ENCODE data around the gene CCDC179. TPM values are rescaled to one million over a fixed set of nuclear protein-coding genes. Genes with fewer than 3 reads are reported as not detected.

Gene CCDC179
- not detected in 5 replicates for total RNA-seq (2022; extraction: Qiagen RNA extraction; ENCODE audit: low read depth)

DNA sequence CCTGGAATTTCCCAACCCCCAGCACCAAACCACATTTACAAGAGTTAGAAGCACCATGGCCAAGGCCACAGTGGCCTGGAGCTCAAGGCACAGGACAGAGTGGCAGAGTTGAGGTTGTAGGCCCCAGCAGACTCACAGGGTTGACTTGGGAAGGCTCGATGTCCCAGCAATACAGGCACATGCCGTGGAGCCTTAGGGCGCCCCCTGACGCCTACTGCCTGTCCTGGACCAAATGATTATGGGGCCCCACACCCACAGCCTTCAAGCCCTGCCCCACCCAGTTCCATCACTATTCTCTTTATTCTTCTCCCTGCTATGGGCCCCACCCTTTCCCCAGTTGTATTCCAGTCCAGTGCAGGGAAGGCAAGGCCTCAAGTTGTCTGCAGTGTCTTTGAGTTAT, at the start of gene CCDC179:
CCDC179 (minus strand) TSS at position 234 of the 400 bp plus-strand sequence; CDS start at position 181, 53 bp downstream.

DNA sequence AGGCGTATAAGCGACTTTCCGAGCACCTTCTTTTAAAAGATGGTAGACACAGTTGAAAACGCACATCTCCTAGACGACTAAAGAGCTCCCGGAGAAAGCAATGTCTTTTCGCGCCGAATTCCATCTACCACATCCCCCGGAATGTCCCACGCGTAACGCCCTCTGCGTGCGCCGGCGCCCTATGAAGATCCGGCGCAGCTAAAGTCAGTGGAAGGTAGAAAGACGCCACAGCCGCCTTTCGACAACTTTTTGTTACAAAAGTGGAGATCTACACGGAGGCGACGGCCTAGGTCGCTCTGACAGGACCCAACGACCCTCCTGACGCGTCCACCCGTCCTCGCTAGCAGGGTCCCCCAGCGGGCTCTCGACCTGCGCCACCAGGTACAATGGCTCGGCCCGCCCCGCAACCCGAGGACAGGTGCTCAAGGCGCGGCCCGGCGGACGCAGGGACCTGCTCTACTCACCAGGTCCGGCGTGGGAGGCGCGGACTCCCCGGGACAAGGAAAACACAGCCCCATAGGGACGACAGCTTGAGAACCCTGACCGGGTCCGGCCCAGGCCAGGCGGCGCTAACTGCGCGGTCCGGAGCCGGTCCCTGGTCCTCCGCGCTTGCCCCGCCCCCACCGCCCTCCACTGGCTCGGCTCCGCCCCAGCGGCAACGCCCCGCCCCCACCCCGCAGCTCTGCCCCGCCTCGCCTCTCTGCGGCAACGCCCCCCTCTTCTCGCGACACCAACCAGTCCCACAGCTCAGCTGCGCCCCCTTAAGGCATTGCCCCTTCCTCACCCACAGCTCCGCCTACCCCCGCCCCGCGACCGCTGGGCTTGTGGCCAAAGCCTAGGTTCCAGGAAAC, 30.8 kb downstream of the CCDC179 start, which contains the start of gene SVIP:
SVIP (minus strand) TSS at position 571 of the 851 bp plus-strand sequence; CDS start at position 518, 53 bp downstream.

Other genes starting within 250 kb of the CCDC179 start
- gene FANCF, start 234.7 kb downstream of the CCDC179 start, total RNA-seq (2022; extraction: Qiagen RNA extraction; ENCODE audit: low read depth): 5.0 to 8.6 TPM (median 7.3 TPM) in 5 replicates
- gene GAS2, start 193.9 kb downstream of the CCDC179 start, total RNA-seq (2022; extraction: Qiagen RNA extraction; ENCODE audit: low read depth): 0.75 to 1.1 TPM (median 1.0 TPM) in 5 replicates
- 7.8 to 17.2 TPM (median 13.4 TPM) in 5 replicates for gene SVIP, start 30.7 kb downstream of the CCDC179 start, total RNA-seq (2022; extraction: Qiagen RNA extraction; ENCODE audit: low read depth)